Lower leg skin (tissue), 3 donors: ENCODE measurements around the gene MDFIC.

ENCODE experiments used
- POLR2A ChIP-seq, 2 donors: fragments of 450-650 bp; IDR thresholded peaks; one replicate each; pipeline ENCODE4 v1.6.1; 2016 to 2017; ENCODE audit warnings: antibody characterized with exemption in 2 of 2, mild to moderate bottlenecking in 1 of 2, moderate library complexity in 1 of 2
- TF ChIP-seq, protein P1 (sequence below), 3 donors: fragments of 450-650 bp; IDR thresholded peaks; one replicate each; pipeline ENCODE4 v1.5.1; 2016; ENCODE audit warnings: antibody characterized with exemption in 3 of 3, mild to moderate bottlenecking in 3 of 3, moderate library complexity in 2 of 3

GRCh38 chr7:115008465-115009114 lies 86.7 kb downstream of the MDFIC start:
- TF ChIP-seq, protein P1, sequence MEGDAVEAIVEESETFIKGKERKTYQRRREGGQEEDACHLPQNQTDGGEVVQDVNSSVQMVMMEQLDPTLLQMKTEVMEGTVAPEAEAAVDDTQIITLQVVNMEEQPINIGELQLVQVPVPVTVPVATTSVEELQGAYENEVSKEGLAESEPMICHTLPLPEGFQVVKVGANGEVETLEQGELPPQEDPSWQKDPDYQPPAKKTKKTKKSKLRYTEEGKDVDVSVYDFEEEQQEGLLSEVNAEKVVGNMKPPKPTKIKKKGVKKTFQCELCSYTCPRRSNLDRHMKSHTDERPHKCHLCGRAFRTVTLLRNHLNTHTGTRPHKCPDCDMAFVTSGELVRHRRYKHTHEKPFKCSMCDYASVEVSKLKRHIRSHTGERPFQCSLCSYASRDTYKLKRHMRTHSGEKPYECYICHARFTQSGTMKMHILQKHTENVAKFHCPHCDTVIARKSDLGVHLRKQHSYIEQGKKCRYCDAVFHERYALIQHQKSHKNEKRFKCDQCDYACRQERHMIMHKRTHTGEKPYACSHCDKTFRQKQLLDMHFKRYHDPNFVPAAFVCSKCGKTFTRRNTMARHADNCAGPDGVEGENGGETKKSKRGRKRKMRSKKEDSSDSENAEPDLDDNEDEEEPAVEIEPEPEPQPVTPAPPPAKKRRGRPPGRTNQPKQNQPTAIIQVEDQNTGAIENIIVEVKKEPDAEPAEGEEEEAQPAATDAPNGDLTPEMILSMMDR (IDR thresholded peaks at IDR 0.05), result no peak
- no peak for TF ChIP-seq POLR2A (IDR thresholded peaks at IDR 0.05)
